Kidney (tissue), 14 donors: ENCODE measurements around the gene PRM1. TPM values are rescaled to one million over a fixed set of nuclear protein-coding genes. Genes with fewer than 3 reads are reported as not detected.

Source experiments
- DNase-seq, 5 donors: peaks; one replicate each; pipeline ENCODE4 v3.0.0-alpha.2; 2013 to 2020
- FAIRE-seq: peaks from 2 replicates; lab custom pipeline; 2012; peaks lifted over from hg19 to GRCh38; lab: Jason Lieb, UNC
- H3K27ac ChIP-seq, 2 donors: one replicate each; pipeline ENCODE4 v1.7.0; 2013; ENCODE audit warnings: low read depth in 2 of 2, low read length in 2 of 2, inconsistent platforms in 1 of 2
- H3K27me3 ChIP-seq: one replicate; pipeline ENCODE4 v1.7.1; 2013; ENCODE audit warnings: low read length, inconsistent platforms; ENCODE audit not compliant: control insufficient read depth, insufficient read depth
- H3K36me3 ChIP-seq, 3 donors: one replicate each; pipeline versions ENCODE4 v1.7.0 to v1.7.1; 2013; ENCODE audit warnings: low read length in 3 of 3, control low read depth in 1 of 3, inconsistent platforms in 1 of 3; ENCODE audit not compliant: insufficient read depth in 3 of 3, control insufficient read depth in 2 of 3
- H3K4me1 ChIP-seq, 3 donors: one replicate each; pipeline versions ENCODE4 v1.7.0 to v1.7.1; 2013; ENCODE audit warnings: low read length in 3 of 3, inconsistent platforms in 1 of 3, low read depth in 1 of 3; ENCODE audit not compliant: control insufficient read depth in 2 of 3, insufficient read depth in 2 of 3
- H3K4me3 ChIP-seq, 3 donors: one replicate each; pipeline versions ENCODE4 v1.7.0 to v1.8.1; 2013; ENCODE audit warnings: low read length in 3 of 3, control low read depth in 1 of 3, inconsistent platforms in 1 of 3
- H3K9ac ChIP-seq, 3 donors: one replicate each; pipeline versions ENCODE4 v1.7.0 to v1.7.1; 2013; ENCODE audit warnings: low read length in 3 of 3, control low read depth in 1 of 3, inconsistent platforms in 1 of 3
- H3K9me3 ChIP-seq, 3 donors: one replicate each; pipeline versions ENCODE4 v1.7.0 to v1.7.1; 2013; ENCODE audit warnings: low read length in 3 of 3, control low read depth in 1 of 3, inconsistent platforms in 1 of 3; ENCODE audit not compliant: control insufficient read depth in 2 of 3, insufficient read depth in 1 of 3
- CTCF ChIP-seq: IDR thresholded peaks from 3 replicates; pipeline ENCODE4 v1.5.1; 2012; ENCODE audit warnings: mild to moderate bottlenecking, moderate library complexity, borderline replicate concordance; ENCODE audit not compliant: insufficient read depth; ENCODE audit errors: extremely low read depth
- intact Hi-C: fragments of 100-400 bp; cut with DNase I; formaldehyde crosslinking; loops from one replicate; pipeline ENCODE4 v1.11.1; 2022
- polyA plus RNA-seq: library from polyadenylated mRNA; stranded (reverse); fragments of 350-450 nt; fragmentation: Illumina TruSeq; extraction: RNeasy Lipid Tissue Mini Kit (QIAGEN cat#74804); gene quantifications from one replicate; pipeline ENCODE4 v1.2.3, GENCODE V29; 2014; ENCODE audit warnings: low read depth, low replicate concordance; ENCODE audit not compliant: insufficient read depth
- total RNA-seq: library from RNA; stranded (reverse); fragmentation: NEBNext Ultra II Directional; extraction: Animal tissue kit (Norgen Biotek cat#: 25700); gene quantifications from one replicate; pipeline ENCODE4 v1.2.1, GENCODE V29; 2021
- donor health status: control.
- donor health status: control.
- donor health status: control.
- donor health status: control.
- donor health status: control.
- donor health status: DM: yes; HTN: yes; CAD: no.
- donor health status: Normal renal cell carcinoma (clear cell type).

PRM1 gene
- total and polyA plus RNA-seq, 2 donors from 2014 or later: not detected

GRCh38 chr16:11234884-11235702, 46.0 kb downstream of the PRM1 start:
- DNase-seq: no peak
- H3K4me3 ChIP-seq: no peak overlapping the region
- H3K4me1 ChIP-seq: peaks cover 0 to 5% (median 0%) of the 10 kb centered on the region in 3 donors
- no peak for FAIRE-seq
- no peaks in the 10 kb centered on the region for H3K36me3 ChIP-seq
- intact Hi-C loops: no loop called here
- TF ChIP-seq CTCF: no peak
- H3K27me3 ChIP-seq: no peaks in the 10 kb centered on the region
- H3K9me3 ChIP-seq: no peaks in the 10 kb centered on the region
- H3K9ac ChIP-seq: no peak overlapping the region
- no peak overlapping the region for H3K27ac ChIP-seq

- FAIRE-seq (no peak), DNase-seq (no peak)
- H3K9me3 ChIP-seq: no peaks in the 10 kb centered on the region
- no peak overlapping the region for H3K4me3 ChIP-seq
- peaks cover 0 to 5% (median 0%) of the 10 kb centered on the region in 3 donors for H3K4me1 ChIP-seq
- H3K27ac ChIP-seq: no peak overlapping the region
- TF ChIP-seq CTCF: no peak
- no peaks in the 10 kb centered on the region for H3K36me3 ChIP-seq
- H3K27me3 ChIP-seq: no peaks in the 10 kb centered on the region
- no peak overlapping the region for H3K9ac ChIP-seq
- intact Hi-C loops: no loop called here
Observed at GRCh38 chr16:11233727-11234376, 47.3 kb downstream of the PRM1 start.

GRCh38 chr16:11232852-11233726, 48.0 kb downstream of the PRM1 start:
- peak in 4 of 5 donors; percentile 43 to 89 (median 60) for DNase-seq
- H3K27me3 ChIP-seq: no peaks in the 10 kb centered on the region
- no peak for TF ChIP-seq CTCF

More at GRCh38 chr16:11232852-11233726, 48.0 kb downstream of the PRM1 start:
- H3K4me1 ChIP-seq: peaks cover 0 to 5% (median 0%) of the 10 kb centered on the region in 3 donors
- no peak overlapping the region for H3K4me3 ChIP-seq
- no peak for FAIRE-seq
- no peak overlapping the region for H3K27ac ChIP-seq
- intact Hi-C loops: no loop called here
- no peaks in the 10 kb centered on the region for H3K9me3 ChIP-seq
- H3K9ac ChIP-seq: no peak overlapping the region
- no peaks in the 10 kb centered on the region for H3K36me3 ChIP-seq
